KMS-11 (cell line): ENCODE data around the gene RAB8B.

Source experiments
- H2AFZ ChIP-seq: fragments of 200-600 bp; sonication (generic); 2 replicates; pipeline ENCODE4 v1.6.1; 2016; ENCODE audit warnings: antibody characterized with exemption, mixed run types, low read depth
- H3K27ac ChIP-seq: fragments of 200-600 bp; sonication (generic); 2 replicates; pipeline ENCODE4 v1.6.1; 2016; ENCODE audit warnings: mild to moderate bottlenecking, mixed run types
- H3K27me3 ChIP-seq: fragments of 200-600 bp; sonication (generic); 2 replicates; pipeline ENCODE4 v1.6.1; 2017; ENCODE audit warnings: mild to moderate bottlenecking, low read depth, mixed run types, moderate library complexity; ENCODE audit not compliant: insufficient read depth
- H3K36me3 ChIP-seq: fragments of 200-600 bp; sonication (generic); 2 replicates; pipeline ENCODE4 v1.6.1; 2017; ENCODE audit warnings: mild to moderate bottlenecking, mixed run types; ENCODE audit not compliant: insufficient read depth
- H3K4me1 ChIP-seq: fragments of 200-600 bp; sonication (generic); 2 replicates; pipeline ENCODE4 v1.6.1; 2016; ENCODE audit warnings: mild to moderate bottlenecking, low read depth, mixed run types; ENCODE audit not compliant: poor library complexity, severe bottlenecking
- H3K4me2 ChIP-seq: fragments of 200-600 bp; sonication (generic); 2 replicates; pipeline ENCODE4 v1.7.0; 2016; ENCODE audit warnings: mild to moderate bottlenecking, mixed run types
- H3K4me3 ChIP-seq: fragments of 200-600 bp; sonication (generic); IDR thresholded peaks from 2 replicates; pipeline ENCODE4 v1.6.1; 2017; ENCODE audit warnings: low read depth, low read length, mixed read lengths; ENCODE audit not compliant: insufficient read depth
- H3K79me2 ChIP-seq: fragments of 200-600 bp; sonication (generic); 2 replicates; pipeline ENCODE4 v1.6.1; 2016; ENCODE audit warnings: low read depth, mixed run types; ENCODE audit not compliant: insufficient read depth
- H3K9ac ChIP-seq: fragments of 200-600 bp; sonication (generic); 2 replicates; pipeline ENCODE4 v1.6.1; 2016; ENCODE audit warnings: mild to moderate bottlenecking, mixed run types
- H4K20me1 ChIP-seq: fragments of 200-600 bp; sonication (generic); 2 replicates; pipeline ENCODE4 v1.6.1; 2016; ENCODE audit warnings: mild to moderate bottlenecking, mixed run types; ENCODE audit not compliant: insufficient read depth
- TF ChIP-seq, protein P1 (sequence below): fragments of 200-600 bp; sonication (generic); conservative IDR thresholded peaks from 2 replicates; pipeline ENCODE4 v1.6.1; 2017; ENCODE audit warnings: low read depth, mild to moderate bottlenecking, antibody characterized with exemption, low read length, moderate library complexity, mixed read lengths

The RAB8B gene

DNA sequence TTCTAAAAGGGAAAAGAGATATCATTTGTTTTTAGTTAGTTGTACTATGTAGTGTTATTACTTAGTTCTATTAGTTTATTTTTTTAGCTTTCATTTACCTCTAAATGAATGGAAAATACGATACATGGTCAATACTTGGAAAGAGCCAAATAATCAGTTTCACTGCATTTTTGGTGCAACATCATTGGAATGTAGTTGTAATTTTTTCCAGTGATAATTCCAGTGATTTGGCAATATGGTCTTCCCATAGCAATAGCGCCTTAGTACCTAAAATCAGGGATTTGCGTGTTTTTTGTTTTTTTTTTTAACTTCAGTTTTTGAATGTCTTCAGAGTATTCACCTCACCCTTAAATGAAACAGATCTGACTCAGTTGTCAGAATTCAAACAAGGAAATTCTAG, 41.8 kb downstream of the RAB8B start:
- Histone ChIP-seq H3K4me1 (no peaks in the 10 kb centered on the region), H3K27me3 (no peaks in the 10 kb centered on the region), H3K4me2 (no peak overlapping the region), H3K36me3 (no peaks in the 10 kb centered on the region), H2AFZ (no peak overlapping the region), H3K4me3 (no peak overlapping the region), H3K27ac (no peak overlapping the region), H3K79me2 (no peaks in the 10 kb centered on the region), H4K20me1 (no peaks in the 10 kb centered on the region), H3K9ac (no peak overlapping the region)
- TF ChIP-seq, protein P1, sequence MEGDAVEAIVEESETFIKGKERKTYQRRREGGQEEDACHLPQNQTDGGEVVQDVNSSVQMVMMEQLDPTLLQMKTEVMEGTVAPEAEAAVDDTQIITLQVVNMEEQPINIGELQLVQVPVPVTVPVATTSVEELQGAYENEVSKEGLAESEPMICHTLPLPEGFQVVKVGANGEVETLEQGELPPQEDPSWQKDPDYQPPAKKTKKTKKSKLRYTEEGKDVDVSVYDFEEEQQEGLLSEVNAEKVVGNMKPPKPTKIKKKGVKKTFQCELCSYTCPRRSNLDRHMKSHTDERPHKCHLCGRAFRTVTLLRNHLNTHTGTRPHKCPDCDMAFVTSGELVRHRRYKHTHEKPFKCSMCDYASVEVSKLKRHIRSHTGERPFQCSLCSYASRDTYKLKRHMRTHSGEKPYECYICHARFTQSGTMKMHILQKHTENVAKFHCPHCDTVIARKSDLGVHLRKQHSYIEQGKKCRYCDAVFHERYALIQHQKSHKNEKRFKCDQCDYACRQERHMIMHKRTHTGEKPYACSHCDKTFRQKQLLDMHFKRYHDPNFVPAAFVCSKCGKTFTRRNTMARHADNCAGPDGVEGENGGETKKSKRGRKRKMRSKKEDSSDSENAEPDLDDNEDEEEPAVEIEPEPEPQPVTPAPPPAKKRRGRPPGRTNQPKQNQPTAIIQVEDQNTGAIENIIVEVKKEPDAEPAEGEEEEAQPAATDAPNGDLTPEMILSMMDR, result no peak

DNA sequence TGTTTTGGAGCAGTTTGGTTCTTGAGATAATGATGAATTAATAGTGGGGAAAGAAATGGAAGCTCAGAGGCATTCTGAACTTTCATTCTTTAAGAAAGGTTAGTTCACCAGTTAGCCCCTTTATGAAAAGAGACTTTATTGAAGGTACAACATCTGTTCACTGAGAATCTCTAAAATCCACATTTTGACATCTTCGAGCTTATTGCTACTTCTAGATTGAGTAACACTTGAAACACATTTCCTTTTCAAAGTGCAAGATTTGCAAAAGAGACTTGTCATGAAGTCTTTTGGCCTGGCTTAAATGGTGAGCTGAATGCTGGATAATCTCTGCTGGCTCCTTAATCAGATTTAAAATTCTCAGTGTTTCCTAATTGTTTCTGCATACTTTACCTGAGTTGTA, 42.3 kb downstream of the RAB8B start:
- Histone ChIP-seq H3K9ac (no peak overlapping the region), H3K36me3 (no peaks in the 10 kb centered on the region), H3K4me3 (no peak overlapping the region), H3K27ac (no peak overlapping the region), H3K27me3 (no peaks in the 10 kb centered on the region), H4K20me1 (no peaks in the 10 kb centered on the region), H3K4me2 (no peak overlapping the region), H2AFZ (no peak overlapping the region), H3K4me1 (no peaks in the 10 kb centered on the region), H3K79me2 (no peaks in the 10 kb centered on the region)
- TF ChIP-seq, protein P1, result no peak

DNA sequence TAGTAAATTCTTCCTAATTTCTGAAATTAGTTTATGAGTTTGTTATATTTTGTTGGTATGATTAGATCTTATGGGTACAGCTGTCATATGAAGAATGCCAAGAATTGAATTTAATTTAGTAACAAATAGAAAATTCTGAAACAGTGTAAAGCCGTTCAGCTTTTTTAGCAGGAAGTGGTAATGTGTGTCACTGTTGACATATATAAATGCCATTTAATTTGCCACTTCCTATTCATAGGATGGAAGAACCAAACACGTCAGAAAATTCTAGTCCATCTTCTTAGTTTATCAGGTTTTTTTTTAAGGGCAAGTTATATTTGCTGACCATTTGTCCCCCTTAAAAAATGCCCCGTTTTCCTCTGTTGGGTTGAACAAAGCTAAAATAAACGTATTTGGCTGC, 43.0 kb downstream of the RAB8B start:
- no peaks in the 10 kb centered on the region for H3K4me1 ChIP-seq
- no peak overlapping the region for H3K4me2 ChIP-seq

DNA sequence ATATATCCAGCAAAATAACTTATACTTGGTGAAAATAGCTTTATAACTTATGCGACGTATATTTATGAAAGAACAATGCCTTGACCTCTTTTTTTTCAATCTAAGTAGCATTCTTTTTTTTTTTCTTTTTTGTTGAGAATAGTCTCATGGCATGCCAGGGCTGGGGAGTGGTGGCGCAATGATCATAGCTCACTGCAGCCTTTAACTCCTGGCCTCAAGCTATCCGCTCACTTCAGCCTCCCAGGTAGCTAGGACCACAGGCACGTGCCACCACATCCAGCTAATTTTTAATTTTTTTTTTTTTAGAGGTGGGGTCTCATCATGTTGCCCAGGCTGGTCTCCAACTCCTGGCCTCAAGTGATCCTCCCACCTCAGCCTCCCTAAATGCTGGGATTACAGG, 43.5 kb downstream of the RAB8B start:
- TF ChIP-seq, protein P1, result no peak
- Histone ChIP-seq H3K79me2 (no peaks in the 10 kb centered on the region), H3K9ac (no peak overlapping the region), H3K4me3 (no peak overlapping the region), H2AFZ (no peak overlapping the region), H4K20me1 (no peaks in the 10 kb centered on the region), H3K4me2 (no peak overlapping the region), H3K27me3 (no peaks in the 10 kb centered on the region), H3K4me1 (no peaks in the 10 kb centered on the region), H3K36me3 (no peaks in the 10 kb centered on the region), H3K27ac (no peak overlapping the region)

More for the DNA sequence above, 43.0 kb downstream of the RAB8B start:
- H4K20me1 ChIP-seq, result no peaks in the 10 kb centered on the region
- no peaks in the 10 kb centered on the region for H3K79me2 ChIP-seq
- H3K27ac ChIP-seq, result no peak overlapping the region
- H3K4me3 ChIP-seq, result no peak overlapping the region
- no peaks in the 10 kb centered on the region for H3K36me3 ChIP-seq
- no peak overlapping the region for H2AFZ ChIP-seq
- TF ChIP-seq, protein P1, result no peak
- no peak overlapping the region for H3K9ac ChIP-seq
- H3K27me3 ChIP-seq, result no peaks in the 10 kb centered on the region
